Astrocyte (in vitro differentiated cells and primary cell): ENCODE measurements around the gene XRN2. TPM values are rescaled to one million over a fixed set of nuclear protein-coding genes. Genes with fewer than 3 reads are reported as not detected.

Source experiments
- DNase-seq: peaks from one replicate; pipeline ENCODE4 v3.0.0-alpha.2; 2010; ENCODE audit warnings: low read depth
- FAIRE-seq: peaks from 2 replicates; lab custom pipeline; 2011; peaks lifted over from hg19 to GRCh38; lab: Jason Lieb, UNC
- H2AFZ ChIP-seq: 2 replicates; pipeline ENCODE4 v1.6.0; 2012; ENCODE audit warnings: low read depth, low read length, inconsistent platforms
- H3K27ac ChIP-seq: 2 replicates; pipeline ENCODE4 v1.5.1; 2011; ENCODE audit warnings: low read depth, low read length, inconsistent platforms
- H3K27me3 ChIP-seq: 2 replicates; pipeline ENCODE4 v1.6.0; 2011; ENCODE audit warnings: low read length, inconsistent platforms; ENCODE audit not compliant: insufficient read depth
- H3K36me3 ChIP-seq: 2 replicates; pipeline ENCODE4 v1.5.1; 2011; ENCODE audit warnings: low read length, inconsistent platforms; ENCODE audit not compliant: insufficient read depth
- H3K4me1 ChIP-seq: 2 replicates; pipeline ENCODE4 v1.5.1; 2011; ENCODE audit warnings: low read length, inconsistent platforms; ENCODE audit not compliant: insufficient read depth
- H3K4me2 ChIP-seq: 2 replicates; pipeline ENCODE4 v1.6.0; 2012; ENCODE audit warnings: low read length, inconsistent platforms
- H3K4me3 ChIP-seq: 2 replicates; pipeline ENCODE4 v1.5.1; 2011; ENCODE audit warnings: low read depth, mild to moderate bottlenecking, low read length, inconsistent platforms; ENCODE audit not compliant: insufficient read depth
- H3K79me2 ChIP-seq: 2 replicates; pipeline ENCODE4 v1.6.0; 2012; ENCODE audit warnings: mild to moderate bottlenecking, low read length, inconsistent platforms; ENCODE audit not compliant: insufficient read depth
- H3K9ac ChIP-seq: 2 replicates; pipeline ENCODE4 v1.6.0; 2012; ENCODE audit warnings: mild to moderate bottlenecking, low read length, inconsistent platforms
- H3K9me3 ChIP-seq: 2 replicates; pipeline ENCODE4 v1.5.1; 2012; ENCODE audit warnings: low read depth, mild to moderate bottlenecking, low read length, inconsistent platforms; ENCODE audit not compliant: insufficient read depth
- H4K20me1 ChIP-seq: 2 replicates; pipeline ENCODE4 v1.6.0; 2012; ENCODE audit warnings: low read length, inconsistent platforms; ENCODE audit not compliant: insufficient read depth
- H3K27ac Mint-ChIP-seq: one replicate; pipeline ENCODE4 v1.8.0; 2021; ENCODE audit warnings: mild to moderate bottlenecking, mixed read lengths; ENCODE audit not compliant: unreplicated experiment
- H3K27me3 Mint-ChIP-seq: one replicate; pipeline ENCODE4 v1.8.0; 2021; ENCODE audit warnings: low read depth, mixed read lengths; ENCODE audit not compliant: unreplicated experiment
- H3K36me3 Mint-ChIP-seq: one replicate; pipeline ENCODE4 v1.8.0; 2021; ENCODE audit warnings: low read depth, mixed read lengths; ENCODE audit not compliant: unreplicated experiment
- H3K4me1 Mint-ChIP-seq: one replicate; pipeline ENCODE4 v1.8.0; 2021; ENCODE audit warnings: low read depth, mixed read lengths; ENCODE audit not compliant: unreplicated experiment
- H3K4me3 Mint-ChIP-seq: one replicate; pipeline ENCODE4 v1.8.0; 2021; ENCODE audit warnings: mild to moderate bottlenecking, moderate library complexity, mixed read lengths; ENCODE audit not compliant: unreplicated experiment
- H3K9me3 Mint-ChIP-seq: one replicate; pipeline ENCODE4 v1.8.0; 2021; ENCODE audit warnings: mild to moderate bottlenecking, mixed read lengths; ENCODE audit not compliant: unreplicated experiment
- EZH2 ChIP-seq: IDR thresholded peaks from 2 replicates; pipeline ENCODE4 v1.6.1; 2012; ENCODE audit warnings: mild to moderate bottlenecking, low read length, inconsistent platforms; ENCODE audit not compliant: insufficient read depth
- total RNA-seq: library from RNA; stranded (reverse); gene quantifications from 2 replicates; pipeline ENCODE4 v1.2.1, GENCODE V29; 2021
- TF ChIP-seq, protein P1 (sequence below): IDR thresholded peaks from 2 replicates; pipeline ENCODE4 v1.5.1; 2011; ENCODE audit warnings: low read depth, mild to moderate bottlenecking, inconsistent platforms, low read length, moderate library complexity; ENCODE audit not compliant: insufficient read depth

XRN2 gene
- total RNA-seq, 1 donor from 2014 or later, result 74.5 TPM

- TF ChIP-seq, protein P1, sequence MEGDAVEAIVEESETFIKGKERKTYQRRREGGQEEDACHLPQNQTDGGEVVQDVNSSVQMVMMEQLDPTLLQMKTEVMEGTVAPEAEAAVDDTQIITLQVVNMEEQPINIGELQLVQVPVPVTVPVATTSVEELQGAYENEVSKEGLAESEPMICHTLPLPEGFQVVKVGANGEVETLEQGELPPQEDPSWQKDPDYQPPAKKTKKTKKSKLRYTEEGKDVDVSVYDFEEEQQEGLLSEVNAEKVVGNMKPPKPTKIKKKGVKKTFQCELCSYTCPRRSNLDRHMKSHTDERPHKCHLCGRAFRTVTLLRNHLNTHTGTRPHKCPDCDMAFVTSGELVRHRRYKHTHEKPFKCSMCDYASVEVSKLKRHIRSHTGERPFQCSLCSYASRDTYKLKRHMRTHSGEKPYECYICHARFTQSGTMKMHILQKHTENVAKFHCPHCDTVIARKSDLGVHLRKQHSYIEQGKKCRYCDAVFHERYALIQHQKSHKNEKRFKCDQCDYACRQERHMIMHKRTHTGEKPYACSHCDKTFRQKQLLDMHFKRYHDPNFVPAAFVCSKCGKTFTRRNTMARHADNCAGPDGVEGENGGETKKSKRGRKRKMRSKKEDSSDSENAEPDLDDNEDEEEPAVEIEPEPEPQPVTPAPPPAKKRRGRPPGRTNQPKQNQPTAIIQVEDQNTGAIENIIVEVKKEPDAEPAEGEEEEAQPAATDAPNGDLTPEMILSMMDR, result no peak
- H4K20me1 ChIP-seq, result no peaks in the 10 kb centered on the region
- no peaks in the 10 kb centered on the region for H3K79me2 ChIP-seq
- no peak overlapping the region for H3K4me3 ChIP-seq
- H3K4me1 ChIP-seq, result no peaks in the 10 kb centered on the region
- no peaks in the 10 kb centered on the region for H3K9me3 ChIP-seq
- H3K4me2 ChIP-seq, result no peak overlapping the region
- no peaks in the 10 kb centered on the region for H3K27me3 ChIP-seq
- H3K9ac ChIP-seq, result no peak overlapping the region
- FAIRE-seq (no peak), DNase-seq (no peak)
- no peak overlapping the region for H3K27ac ChIP-seq
- no peaks in the 10 kb centered on the region for H3K36me3 Mint-ChIP-seq
- no peaks in the 10 kb centered on the region for H3K9me3 Mint-ChIP-seq
- H3K27ac Mint-ChIP-seq, result no peak overlapping the region
- H3K4me1 Mint-ChIP-seq, result peaks cover 1% of the 10 kb centered on the region
- no peak overlapping the region for H3K4me3 Mint-ChIP-seq
- peaks cover 4% of the 10 kb centered on the region for H3K27me3 Mint-ChIP-seq
- H2AFZ ChIP-seq, result no peak overlapping the region
- no peaks in the 10 kb centered on the region for H3K36me3 ChIP-seq
Measured at GRCh38 chr20:21294755-21295154, 8.4 kb upstream of the XRN2 start.

GRCh38 chr20:21301940-21302663 lies 1.0 kb upstream of the XRN2 start:
- Histone ChIP-seq H3K79me2 (peaks cover 40% of the 10 kb centered on the region), H3K9ac (peak overlapping the region; percentile 98), H4K20me1 (peaks cover 19% of the 10 kb centered on the region), H2AFZ (peak overlapping the region; percentile 88), H3K4me2 (peak overlapping the region; percentile 96), H3K27ac (no peak overlapping the region), H3K27me3 (no peaks in the 10 kb centered on the region), H3K36me3 (no peaks in the 10 kb centered on the region), H3K4me1 (peaks cover 8% of the 10 kb centered on the region), H3K4me3 (peak overlapping the region; percentile 99), H3K9me3 (no peaks in the 10 kb centered on the region)
- TF ChIP-seq EZH2, result no peak
- TF ChIP-seq, protein P1, result no peak
- FAIRE-seq (peak; percentile 9), DNase-seq (no peak)
- Mint-ChIP-seq H3K27me3 (no peaks in the 10 kb centered on the region), H3K27ac (peak overlapping the region; percentile 77), H3K4me1 (peaks cover 9% of the 10 kb centered on the region), H3K36me3 (no peaks in the 10 kb centered on the region), H3K4me3 (peak overlapping the region; percentile 97), H3K9me3 (no peaks in the 10 kb centered on the region)

DNA sequence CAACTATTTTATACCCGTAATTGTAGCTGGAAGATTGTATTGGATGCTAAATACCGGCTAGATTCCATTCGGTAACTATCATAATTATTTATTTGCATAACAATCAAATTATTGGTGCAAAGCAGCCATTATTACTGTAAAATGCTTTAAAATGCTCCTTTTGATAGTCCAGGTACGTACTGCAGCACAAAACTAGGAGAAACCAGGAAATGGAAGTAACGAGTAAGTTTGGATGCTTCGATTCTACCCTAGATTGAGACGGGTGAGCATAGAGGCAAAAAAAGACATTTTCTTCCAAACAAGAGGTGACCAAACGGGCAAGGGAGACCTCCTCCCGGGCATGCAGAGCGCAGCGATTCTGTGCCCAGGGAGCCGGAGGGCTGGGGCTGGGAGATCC lies 469 bp upstream of the XRN2 start:
- H2AFZ ChIP-seq, result peak overlapping the region; percentile 88
- peak overlapping the region; percentile 96 for H3K4me2 ChIP-seq
- Mint-ChIP-seq H3K36me3 (no peaks in the 10 kb centered on the region), H3K27ac (peak overlapping the region; percentile 77), H3K9me3 (no peaks in the 10 kb centered on the region), H3K4me3 (peak overlapping the region; percentile 97), H3K4me1 (peaks cover 14% of the 10 kb centered on the region), H3K27me3 (no peaks in the 10 kb centered on the region)
- H3K27me3 ChIP-seq, result no peaks in the 10 kb centered on the region
- H4K20me1 ChIP-seq, result peaks cover 24% of the 10 kb centered on the region
- peak overlapping the region; percentile 98 for H3K9ac ChIP-seq
- peaks cover 46% of the 10 kb centered on the region for H3K79me2 ChIP-seq
- H3K36me3 ChIP-seq, result no peaks in the 10 kb centered on the region
- H3K9me3 ChIP-seq, result no peaks in the 10 kb centered on the region
- H3K4me3 ChIP-seq, result peak overlapping the region; percentile 99
- H3K27ac ChIP-seq, result peak overlapping the region; percentile 96
- no peak for TF ChIP-seq EZH2
- TF ChIP-seq, protein P1, result no peak
- peaks cover 8% of the 10 kb centered on the region for H3K4me1 ChIP-seq
- FAIRE-seq, result no peak
- DNase-seq, result no peak
